Epithelial cell of proximal tubule (primary cell): Measurements from ENCODE around the gene SUN1. TPM values are rescaled to one million over a fixed set of nuclear protein-coding genes. Genes with fewer than 3 reads are reported as not detected.

ENCODE experiments used
- DNase-seq: peaks from one replicate; pipeline ENCODE4 v3.0.0-alpha.2; 2011; ENCODE audit warnings: low read depth
- H3K4me3 ChIP-seq: 2 replicates; pipeline ENCODE4 v1.5.1; 2011; ENCODE audit warnings: low read depth, mild to moderate bottlenecking, low read length
- total RNA-seq: library from RNA; depleted of rRNA; stranded (reverse); fragments of >200 nt; gene quantifications from 2 replicates; pipeline ENCODE4 v1.2.3, GENCODE V29; 2015
- TF ChIP-seq, protein P1 (sequence below): conservative IDR thresholded peaks from 2 replicates; pipeline ENCODE4 v1.5.1; 2012; ENCODE audit warnings: low read depth, mild to moderate bottlenecking, low read length

The SUN1 gene
- total RNA-seq, 1 donor from 2014 or later, result 270 TPM

DNA sequence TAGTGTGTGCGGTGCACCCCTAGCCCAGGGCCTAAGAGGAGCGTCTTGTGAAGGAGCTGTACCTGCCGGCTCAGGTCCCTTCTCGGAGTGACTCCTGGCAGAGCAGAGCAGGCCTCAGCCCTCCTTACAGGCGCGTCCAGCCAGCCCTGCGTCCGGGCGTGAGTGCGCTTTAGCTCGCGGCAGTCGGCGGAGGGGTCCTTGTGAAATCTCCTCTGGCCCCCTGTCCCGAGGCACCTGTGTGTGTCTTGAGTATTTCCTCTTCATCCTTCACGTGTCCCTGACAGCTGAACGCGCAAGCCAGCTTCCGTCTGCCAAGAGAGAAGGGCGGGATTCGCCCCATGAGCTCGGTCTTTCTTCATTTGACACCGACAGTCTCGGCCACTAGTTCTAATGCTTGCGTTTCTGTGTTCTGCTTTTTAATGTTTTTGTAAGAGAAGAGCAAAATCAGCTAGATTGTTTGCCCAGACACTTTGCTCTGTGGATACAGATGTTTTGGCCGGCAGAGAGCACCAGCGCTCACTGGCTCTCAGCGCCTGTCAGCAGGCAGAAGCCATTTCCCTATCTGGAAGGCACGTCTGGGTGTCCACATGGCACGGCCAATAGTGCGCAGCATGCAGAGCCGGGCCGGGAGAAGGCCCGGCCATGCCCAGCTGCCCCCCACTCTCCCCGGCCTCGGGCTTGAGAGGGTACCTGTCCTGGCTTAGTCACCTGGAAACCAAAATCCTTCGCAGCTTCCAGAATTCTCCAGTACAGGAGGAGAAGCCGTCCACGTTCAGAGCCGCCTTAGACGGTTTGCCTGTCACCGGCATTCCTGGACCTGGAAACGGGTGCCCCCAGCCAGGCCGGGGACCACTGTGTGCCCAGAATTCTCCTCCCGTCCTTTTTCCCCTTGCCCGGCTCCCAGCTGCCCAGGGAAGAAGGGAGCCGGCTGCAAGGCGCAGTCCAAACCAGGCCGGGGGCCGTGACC is 51.1 kb downstream of the SUN1 start:
- no peak overlapping the region for H3K4me3 ChIP-seq
- DNase-seq, result no peak
- TF ChIP-seq, protein P1, sequence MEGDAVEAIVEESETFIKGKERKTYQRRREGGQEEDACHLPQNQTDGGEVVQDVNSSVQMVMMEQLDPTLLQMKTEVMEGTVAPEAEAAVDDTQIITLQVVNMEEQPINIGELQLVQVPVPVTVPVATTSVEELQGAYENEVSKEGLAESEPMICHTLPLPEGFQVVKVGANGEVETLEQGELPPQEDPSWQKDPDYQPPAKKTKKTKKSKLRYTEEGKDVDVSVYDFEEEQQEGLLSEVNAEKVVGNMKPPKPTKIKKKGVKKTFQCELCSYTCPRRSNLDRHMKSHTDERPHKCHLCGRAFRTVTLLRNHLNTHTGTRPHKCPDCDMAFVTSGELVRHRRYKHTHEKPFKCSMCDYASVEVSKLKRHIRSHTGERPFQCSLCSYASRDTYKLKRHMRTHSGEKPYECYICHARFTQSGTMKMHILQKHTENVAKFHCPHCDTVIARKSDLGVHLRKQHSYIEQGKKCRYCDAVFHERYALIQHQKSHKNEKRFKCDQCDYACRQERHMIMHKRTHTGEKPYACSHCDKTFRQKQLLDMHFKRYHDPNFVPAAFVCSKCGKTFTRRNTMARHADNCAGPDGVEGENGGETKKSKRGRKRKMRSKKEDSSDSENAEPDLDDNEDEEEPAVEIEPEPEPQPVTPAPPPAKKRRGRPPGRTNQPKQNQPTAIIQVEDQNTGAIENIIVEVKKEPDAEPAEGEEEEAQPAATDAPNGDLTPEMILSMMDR, result no peak

DNA sequence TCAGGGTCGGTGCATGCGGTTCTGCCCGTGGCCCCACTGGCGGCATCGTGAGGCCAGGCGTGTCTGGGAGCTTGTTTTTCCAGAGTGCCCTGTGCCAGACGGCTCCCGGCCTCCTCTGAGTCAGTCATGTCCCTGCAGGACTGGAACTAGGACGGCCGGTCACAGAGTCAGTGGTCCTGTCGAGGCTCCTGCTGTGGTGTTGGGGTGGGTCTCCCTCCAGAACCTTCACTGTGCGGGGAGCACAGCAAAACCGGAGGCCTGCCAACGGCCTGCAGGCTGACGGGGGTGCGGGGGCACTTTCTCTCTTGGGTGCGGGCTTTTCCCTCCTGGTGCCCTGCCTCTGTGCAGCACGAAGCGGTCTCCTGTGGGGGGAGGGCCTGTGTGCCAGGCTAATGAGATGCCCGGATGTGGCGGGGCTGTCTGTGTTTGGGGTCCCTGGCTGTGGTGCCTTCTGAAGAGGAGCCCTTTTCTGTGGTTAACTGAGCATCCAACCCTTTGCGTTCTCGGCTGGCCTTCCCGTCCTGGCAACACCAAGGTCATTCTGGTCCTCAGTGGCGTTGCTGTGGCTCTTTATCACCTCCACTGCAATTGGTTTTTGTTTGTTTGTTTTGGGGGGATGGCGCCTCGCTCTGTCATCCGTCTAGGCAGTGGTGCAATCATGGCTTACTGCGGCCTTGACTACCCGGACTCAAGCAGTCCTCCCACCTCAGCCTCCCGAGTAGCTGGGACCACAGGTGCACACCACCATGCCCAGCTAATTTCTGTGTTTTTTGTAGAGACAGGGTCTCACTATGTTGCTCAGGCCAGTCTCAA is 52.1 kb downstream of the SUN1 start:
- TF ChIP-seq, protein P1, result no peak
- DNase-seq, result no peak

DNA sequence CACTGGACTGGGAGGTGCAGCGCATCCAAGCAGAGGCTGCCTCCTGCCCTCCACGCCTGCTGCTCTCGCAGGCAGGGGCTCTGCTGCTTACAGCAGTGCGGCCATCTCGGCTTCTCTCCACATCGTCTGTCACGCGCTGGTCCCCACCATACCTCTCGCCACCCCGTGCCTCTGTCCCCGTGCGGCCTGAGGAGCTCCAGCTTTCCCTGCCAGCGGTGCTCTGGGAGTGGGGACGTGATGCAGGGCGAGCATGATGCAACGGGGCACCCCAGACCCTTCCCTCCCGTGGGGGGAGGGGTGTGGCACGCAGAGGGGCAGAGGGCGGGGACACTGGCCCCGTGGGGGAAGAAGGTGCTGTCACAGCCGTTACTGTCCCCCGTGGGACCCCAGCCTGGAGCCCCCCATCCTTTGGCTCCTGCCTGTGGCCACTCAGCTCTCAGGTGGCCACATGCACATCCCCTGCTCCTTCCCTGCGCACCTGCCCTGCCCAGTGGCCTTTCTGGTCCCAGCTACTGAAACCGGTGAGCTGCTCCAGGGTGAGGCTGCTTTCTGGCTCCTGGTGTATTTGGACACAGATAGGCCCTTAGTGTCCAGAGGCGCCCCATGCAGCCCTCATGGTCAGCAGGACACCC is 53.1 kb downstream of the SUN1 start:
- TF ChIP-seq, protein P1, result no peak
- no peak for DNase-seq
- no peak overlapping the region for H3K4me3 ChIP-seq

More for the DNA sequence above, 52.1 kb downstream of the SUN1 start:
- no peak overlapping the region for H3K4me3 ChIP-seq

DNA sequence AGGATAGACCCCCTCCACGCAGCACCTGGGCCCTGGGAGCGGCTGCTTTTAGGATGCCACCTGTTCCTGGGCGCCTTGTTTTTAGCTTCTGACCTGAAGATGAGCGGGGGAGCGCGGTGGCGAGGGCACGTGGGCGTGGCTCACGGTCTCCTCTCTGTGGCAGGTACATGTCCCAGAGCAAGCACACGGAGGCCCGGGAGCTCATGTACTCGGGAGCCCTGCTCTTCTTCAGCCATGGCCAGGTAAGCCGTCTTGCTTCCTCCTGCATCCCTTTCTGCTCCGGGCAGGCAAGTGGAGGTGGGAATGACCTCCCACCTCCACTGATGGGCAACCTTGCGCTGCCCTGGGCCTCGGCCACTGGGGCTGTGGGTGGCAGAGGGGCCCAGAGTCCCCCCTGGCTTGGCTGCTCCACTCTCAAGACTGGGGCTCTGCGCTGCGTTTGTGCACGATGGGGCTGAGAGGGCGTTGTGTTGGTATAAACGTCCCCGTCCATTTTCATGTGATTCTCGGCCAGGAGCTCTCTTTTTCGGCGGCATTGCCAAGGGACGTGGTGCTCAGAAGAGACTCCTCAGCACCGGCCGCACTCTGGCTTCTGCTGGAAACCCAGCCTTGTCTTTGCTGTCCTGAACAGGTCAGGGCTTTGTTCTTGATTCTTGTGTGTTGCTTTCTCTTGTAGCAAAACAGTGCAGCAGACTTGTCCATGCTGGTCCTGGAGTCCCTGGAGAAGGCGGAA is 53.8 kb downstream of the SUN1 start:
- TF ChIP-seq, protein P1, result no peak
- DNase-seq, result no peak
- H3K4me3 ChIP-seq, result no peak overlapping the region

DNA sequence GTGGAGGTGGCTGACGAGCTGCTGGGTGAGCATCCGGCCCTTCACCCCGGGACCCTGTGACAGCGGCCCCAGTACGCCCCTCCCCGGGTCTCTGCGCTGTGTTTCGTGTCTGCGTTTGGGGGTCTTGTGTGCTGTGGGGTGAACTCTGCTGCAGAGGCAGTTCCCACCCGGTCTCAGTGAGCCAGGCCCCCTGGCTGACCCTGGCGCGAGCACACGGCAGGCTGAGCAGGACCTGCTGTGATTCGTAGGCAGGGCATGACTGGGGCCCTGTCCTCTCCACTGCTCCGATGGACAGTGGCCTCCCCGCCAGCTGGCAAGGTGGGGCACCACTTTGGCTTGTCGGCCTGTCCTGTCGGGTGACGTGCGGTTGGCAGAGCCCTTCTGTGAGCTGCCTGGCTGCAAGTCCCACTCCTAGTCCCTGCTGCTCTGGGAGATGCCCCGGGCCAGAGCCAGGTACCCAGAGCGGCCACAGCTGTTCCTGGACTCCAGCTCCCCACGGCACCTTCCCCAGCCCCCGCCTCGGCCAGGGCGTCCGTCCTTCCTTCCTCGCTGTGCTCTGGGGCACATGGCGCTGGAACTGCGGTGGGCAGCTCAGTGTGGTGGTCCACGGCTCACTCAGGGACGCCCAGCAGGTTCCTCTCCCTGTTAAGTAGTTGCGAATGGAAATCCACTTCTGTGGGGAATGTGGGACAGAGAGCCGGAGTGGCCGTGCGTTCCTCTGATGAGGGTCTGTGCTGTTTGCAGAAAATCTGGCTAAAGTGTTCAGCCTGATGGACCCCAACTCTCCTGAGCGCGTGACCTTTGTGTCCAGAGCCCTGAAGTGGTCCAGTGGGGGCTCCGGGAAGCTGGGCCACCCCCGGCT is 54.6 kb downstream of the SUN1 start:
- H3K4me3 ChIP-seq, result no peak overlapping the region
- TF ChIP-seq, protein P1, result no peak
- no peak for DNase-seq
